ENCODE data around the gene PRR5L. TPM values are rescaled to one million over a fixed set of nuclear protein-coding genes. Genes with fewer than 3 reads are reported as not detected.

Gene PRR5L
- polyA plus RNA-seq, 1 of the 3 experiments (the other 2 are of a cell fraction) = 0.46 TPM

GRCh38 chr11:36345535-36346141 lies 49.5 kb downstream of the PRR5L start:
- Histone ChIP-seq H4K20me1 (ENCODE audit: insufficient read depth) (no peaks in the 10 kb centered on the region), H3K9me3 (no peaks in the 10 kb centered on the region), H3K4me2 (no peak overlapping the region), H3K4me3 (ENCODE audit: low read depth in 2 of 2, low read length in 1 of 2) (no peak overlapping the region), H3K27me3 (ENCODE audit: insufficient read depth) (no peaks in the 10 kb centered on the region; the same call in 1 of the 2 replicates), H3K36me3 (replicated peaks in 1 of 2; ENCODE audit: control insufficient read depth in 1 of 2, insufficient read depth in 2 of 2, low read length in 1 of 2) (no peaks in the 10 kb centered on the region), H3F3A (replicated peaks; ENCODE audit: insufficient read depth) (no peaks in the 10 kb centered on the region), H3K79me2 (ENCODE audit: insufficient read depth) (no peaks in the 10 kb centered on the region), H3K4me1 (ENCODE audit: control insufficient read depth in 1 of 2, insufficient read depth in 2 of 2, low read depth in 1 of 2, low read length in 1 of 2) (peaks cover 0 to 8% of the 10 kb centered on the region in 2 experiments; a peak in 2 of 4 replicates), H3K9me2 (no peaks in the 10 kb centered on the region), H3K9ac (no peak overlapping the region), H3K27ac (ENCODE audit: low read depth in 2 of 2, low read length in 1 of 2) (no peak overlapping the region), H2AFZ (ENCODE audit: low read depth) (no peak overlapping the region)
- CTCF ChIA-PET = no interaction called here
- DNase-seq = no peak
- TF ChIP-seq RFX5 (IDR thresholded peaks at IDR 0.05; ENCODE audit: low read length) (no peak), CHD2 (IDR thresholded peaks at IDR 0.05; ENCODE audit: low read length, partially characterized antibody) (no peak), RAD21 (IDR thresholded peaks at IDR 0.05; ENCODE audit: low read length) (no peak), FOXJ3 (CRISPR knock-in tag; IDR thresholded peaks at IDR 0.05) (no peak), TCF12 (IDR thresholded peaks at IDR 0.05) (no peak), NRF1 (IDR thresholded peaks at IDR 0.05; ENCODE audit: low read depth, low read length) (no peak), CTCF (IDR thresholded peaks at IDR 0.05) (no peak), USF2 (IDR thresholded peaks at IDR 0.05; ENCODE audit: borderline replicate concordance, low read depth, low read length) (no peak), FOSL2 (IDR thresholded peaks at IDR 0.05; ENCODE audit: borderline replicate concordance, low read depth) (no peak), TAF1 (IDR thresholded peaks at IDR 0.05; ENCODE audit: borderline replicate concordance, low read depth, low read length) (no peak), SIN3A (IDR thresholded peaks at IDR 0.05; ENCODE audit: borderline replicate concordance, low read depth, low read length) (no peak), GABPA (IDR thresholded peaks at IDR 0.05; ENCODE audit: low read depth) (no peak), MAX (IDR thresholded peaks at IDR 0.05; ENCODE audit: low read depth) (no peak), FOXM1 (IDR thresholded peaks at IDR 0.05; ENCODE audit: low read depth) (no peak), YY1 (IDR thresholded peaks at IDR 0.05; ENCODE audit: low read depth) (no peak), REST (IDR thresholded peaks at IDR 0.05; ENCODE audit: low read depth, low read length) (no peak)
- WGBS (ENCODE audit: low lambda C conversion rate) = 52% methylated on average over 7 of the region's 7 CpGs
- POLR2A ChIA-PET = interaction anchor here (0.7 kb wide), 1 partner anchor 1717 kb away, joined by 3 read pairs; no protein-coding TSS in a partner anchor

All from SK-N-SH (cell line).